K562 (cell line): ENCODE data around the gene TSC22D2. TPM values are rescaled to one million over a fixed set of nuclear protein-coding genes. Genes with fewer than 3 reads are reported as not detected.

Experiments used
- BDP1 ChIP-seq: IDR thresholded peaks from 3 replicates; pipeline ENCODE4 v1.6.1; 2011; ENCODE audit not compliant: insufficient read length, insufficient read depth
- GATAD2A ChIP-seq: fragments of 450-650 bp; IDR thresholded peaks from 2 replicates; pipeline ENCODE4 v1.6.1; 2017
- ID3 ChIP-seq, 2 experiments: fragments of 250-450 bp in 1 of 2; fragments of 450-650 bp in 1 of 2; sonication (Bioruptor Pico) in 1 of 2; IDR thresholded peaks; 2 replicates each; pipeline versions ENCODE4 v1.6.1 to v1.8.0; 2016 to 2021; ENCODE audit warnings: mild to moderate bottlenecking in 2 of 2, moderate library complexity in 2 of 2, missing compliant biosample characterization in 1 of 2, missing genetic modification characterization in 1 of 2
- KDM4B ChIP-seq, 2 experiments: fragments of 450-650 bp in 1 of 2; sonication (generic) in 1 of 2; IDR thresholded peaks; 2 replicates each; pipeline ENCODE4 v1.6.1; 2016 to 2017; ENCODE audit warnings: borderline replicate concordance in 2 of 2, antibody characterized with exemption in 1 of 2, low read depth in 1 of 2, mild to moderate bottlenecking in 1 of 2
- NFE2L1 ChIP-seq: fragments of 450-650 bp; IDR thresholded peaks from 2 replicates; pipeline ENCODE4 v1.6.1; 2016; ENCODE audit warnings: missing genetic modification characterization, low read depth, mild to moderate bottlenecking, missing compliant biosample characterization, moderate library complexity, borderline replicate concordance
- NKRF ChIP-seq: fragments of 450-650 bp; IDR thresholded peaks from 2 replicates; pipeline ENCODE4 v1.6.1; 2016; ENCODE audit warnings: borderline replicate concordance
- PCBP2 ChIP-seq: fragments of 200-400 bp; formaldehyde crosslinking; IDR thresholded peaks from 2 replicates; pipeline ENCODE4 v1.6.1; 2018; ENCODE audit warnings: low read length, low read depth, mild to moderate bottlenecking, moderate library complexity; ENCODE audit not compliant: poor library complexity, severe bottlenecking
- PML ChIP-seq: IDR thresholded peaks from 2 replicates; pipeline ENCODE4 v1.6.1; 2012; ENCODE audit warnings: low read length, inconsistent platforms
- PYGO2 ChIP-seq: fragments of 450-650 bp; IDR thresholded peaks from 2 replicates; pipeline ENCODE4 v1.6.1; 2016; ENCODE audit warnings: mild to moderate bottlenecking, missing genetic modification characterization, moderate library complexity, missing compliant biosample characterization
- RAD51 ChIP-seq: fragments of 450-650 bp; IDR thresholded peaks from 2 replicates; pipeline ENCODE4 v1.7.1; 2016; ENCODE audit warnings: low read depth, mild to moderate bottlenecking, borderline replicate concordance
- SAFB2 ChIP-seq: fragments of 200-400 bp; formaldehyde crosslinking; IDR thresholded peaks from 2 replicates; pipeline ENCODE4 v1.6.1; 2018; ENCODE audit warnings: borderline replicate concordance, low read length, low read depth, moderate library complexity; ENCODE audit not compliant: severe bottlenecking
- SOX6 ChIP-seq: fragments of 450-650 bp; IDR thresholded peaks from 2 replicates; pipeline ENCODE4 v1.6.1; 2014; ENCODE audit warnings: mild to moderate bottlenecking
- TCF7 ChIP-seq: sonication (generic); IDR thresholded peaks from 2 replicates; pipeline ENCODE4 v1.6.1; 2016; ENCODE audit warnings: antibody characterized with exemption, borderline replicate concordance
- WHSC1 ChIP-seq: IDR thresholded peaks from one replicate; pipeline ENCODE4 v1.6.1; 2012; ENCODE audit warnings: low read length, control low read depth, inconsistent platforms
- ZBTB7A ChIP-seq: IDR thresholded peaks from 2 replicates; pipeline ENCODE4 v1.6.1; 2011; ENCODE audit warnings: low read depth, mild to moderate bottlenecking, low read length, moderate library complexity, borderline replicate concordance; ENCODE audit not compliant: control insufficient read depth
- ZBTB9 ChIP-seq: fragments of 450-650 bp; formaldehyde crosslinking; IDR thresholded peaks from 2 replicates; pipeline ENCODE4 v1.4.0; 2020; ENCODE audit warnings: mild to moderate bottlenecking, moderate library complexity
- ZNF561 ChIP-seq: fragments of 450-650 bp; formaldehyde crosslinking; conservative IDR thresholded peaks from 2 replicates; pipeline ENCODE4 v1.4.0; 2020; ENCODE audit warnings: mild to moderate bottlenecking, moderate library complexity
- polyA plus RNA-seq, 8 experiments: library from polyadenylated mRNA; depleted of rRNA in 4 of 8; stranded (reverse) in 5 of 8; unstranded in 3 of 8; fragments of >200 nt; fragmentation: Nextera tagmentation in 2 of 8; fragmentation: Illumina TruSeq in 1 of 8; extraction: Ambion mirVana in 2 of 8; extraction: Trizol in 1 of 8; gene quantifications; 2 replicates each; pipeline versions ENCODE4 v1.2.1 to v1.2.3, GENCODE V29; 2011 to 2014; ENCODE audit warnings: inconsistent platforms in 1 of 8, missing spikeins in 1 of 8
- total RNA-seq, 7 experiments: library from RNA; depleted of rRNA in 6 of 7; stranded (reverse); fragments of >200 nt in 6 of 7; fragmentation: Illumina TruSeq in 2 of 7; extraction: Trizol in 2 of 7; gene quantifications; 2 replicates each; pipeline versions ENCODE4 v1.2.1 to v1.2.3, GENCODE V29; 2011 to 2021; ENCODE audit warnings: low replicate concordance in 1 of 7
- TF ChIP-seq, protein P1 (sequence below): sonication (generic); formaldehyde crosslinking; IDR thresholded peaks from 2 replicates; pipeline ENCODE4 v1.8.0; 2023; ENCODE audit warnings: mild to moderate bottlenecking, missing genetic modification reagents
- TF ChIP-seq, protein P2 (sequence below): conservative IDR thresholded peaks from 2 replicates; pipeline ENCODE4 v1.6.1; 2011; ENCODE audit warnings: low read depth, mild to moderate bottlenecking, low read length; ENCODE audit not compliant: control insufficient read depth

Gene TSC22D2
- total and polyA plus RNA-seq, 9 of the 15 experiments (the other 6 are each of a cell fraction or from before 2014, with no cell fraction given): 5.5 to 44.0 (median 19.3) TPM

DNA sequence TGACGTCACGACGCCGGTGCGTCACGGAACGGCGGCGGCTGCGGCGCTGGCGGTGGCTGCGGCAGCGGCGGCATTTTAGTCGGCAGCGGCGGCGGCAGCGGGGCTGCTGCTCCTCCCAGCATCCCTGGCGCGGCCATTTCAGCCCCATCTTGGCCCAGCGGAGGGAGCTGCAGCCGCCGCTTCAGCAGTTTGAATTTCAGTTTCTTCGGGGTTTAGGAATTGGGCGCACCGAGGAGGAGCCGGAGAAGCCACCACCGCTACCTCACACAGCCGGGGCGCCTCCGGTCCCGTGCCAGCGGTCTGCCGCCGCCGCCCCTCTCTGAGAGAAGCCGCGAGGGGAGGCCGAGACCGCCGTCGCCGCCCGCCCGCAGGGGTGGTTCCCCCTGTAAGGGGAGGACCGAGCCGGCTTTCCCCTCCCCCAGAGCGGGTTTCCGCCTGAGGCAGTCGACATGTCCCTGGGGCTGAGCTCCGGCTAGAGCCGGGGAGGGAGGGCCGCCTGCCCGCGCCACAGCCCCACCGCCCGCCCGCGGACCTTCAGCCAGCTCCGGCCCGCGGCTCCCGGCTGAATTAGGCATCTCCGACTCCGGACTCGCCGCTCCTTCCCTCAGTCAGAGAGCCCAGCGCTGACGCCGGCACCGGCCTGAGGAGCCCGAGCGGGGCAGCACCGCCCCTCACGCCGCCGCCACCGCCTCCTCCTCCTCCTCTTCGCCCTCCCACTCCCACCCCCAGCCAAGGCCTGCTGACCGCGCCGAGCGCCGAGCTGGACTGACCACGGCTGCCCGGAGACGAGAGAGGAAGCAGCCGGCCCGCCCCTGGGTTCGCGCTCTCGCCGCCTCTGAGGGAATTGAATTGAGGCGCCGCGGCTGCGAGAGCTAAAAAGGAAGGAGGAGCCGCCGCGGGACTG is at the start of gene TSC22D2 (continued):
- TF ChIP-seq NKRF: peak; percentile 17; the same call in 1 of the 2 replicates
- TF ChIP-seq, protein P1, sequence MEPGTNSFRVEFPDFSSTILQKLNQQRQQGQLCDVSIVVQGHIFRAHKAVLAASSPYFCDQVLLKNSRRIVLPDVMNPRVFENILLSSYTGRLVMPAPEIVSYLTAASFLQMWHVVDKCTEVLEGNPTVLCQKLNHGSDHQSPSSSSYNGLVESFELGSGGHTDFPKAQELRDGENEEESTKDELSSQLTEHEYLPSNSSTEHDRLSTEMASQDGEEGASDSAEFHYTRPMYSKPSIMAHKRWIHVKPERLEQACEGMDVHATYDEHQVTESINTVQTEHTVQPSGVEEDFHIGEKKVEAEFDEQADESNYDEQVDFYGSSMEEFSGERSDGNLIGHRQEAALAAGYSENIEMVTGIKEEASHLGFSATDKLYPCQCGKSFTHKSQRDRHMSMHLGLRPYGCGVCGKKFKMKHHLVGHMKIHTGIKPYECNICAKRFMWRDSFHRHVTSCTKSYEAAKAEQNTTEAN (CRISPR knock-in tag): no peak
- 0 out of 2 replicates have a peak, but pooled peaks have one; percentile 71 for TF ChIP-seq GATAD2A
- TF ChIP-seq ID3 (CRISPR knock-in tag; IDR thresholded peaks at IDR 0.05): no peak
- peak; percentile 86 for TF ChIP-seq ID3 (tag; IDR thresholded peaks at IDR 0.05)
- TF ChIP-seq NFE2L1: no peak
- no peak for TF ChIP-seq PCBP2
- TF ChIP-seq PML: peak; percentile 52; the same call in 1 of the 2 replicates
- no peak for TF ChIP-seq ZNF561 (CRISPR knock-in tag)
- TF ChIP-seq RAD51: no peak
- TF ChIP-seq BDP1: no peak
- TF ChIP-seq ZBTB9 (CRISPR knock-in tag): no peak; the same call in 1 of the 2 replicates
- TF ChIP-seq SOX6: peak; percentile 31; the same call in 1 of the 2 replicates
- TF ChIP-seq SAFB2: no peak
- TF ChIP-seq, protein P2, sequence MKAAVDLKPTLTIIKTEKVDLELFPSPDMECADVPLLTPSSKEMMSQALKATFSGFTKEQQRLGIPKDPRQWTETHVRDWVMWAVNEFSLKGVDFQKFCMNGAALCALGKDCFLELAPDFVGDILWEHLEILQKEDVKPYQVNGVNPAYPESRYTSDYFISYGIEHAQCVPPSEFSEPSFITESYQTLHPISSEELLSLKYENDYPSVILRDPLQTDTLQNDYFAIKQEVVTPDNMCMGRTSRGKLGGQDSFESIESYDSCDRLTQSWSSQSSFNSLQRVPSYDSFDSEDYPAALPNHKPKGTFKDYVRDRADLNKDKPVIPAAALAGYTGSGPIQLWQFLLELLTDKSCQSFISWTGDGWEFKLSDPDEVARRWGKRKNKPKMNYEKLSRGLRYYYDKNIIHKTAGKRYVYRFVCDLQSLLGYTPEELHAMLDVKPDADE: peak; percentile 6
- peak; percentile 44; the same call in 1 of the 2 replicates for TF ChIP-seq ZBTB7A
- no peak for TF ChIP-seq WHSC1
- no peak for TF ChIP-seq KDM4B (IDR thresholded peaks at IDR 0.05; ENCODE audit: borderline replicate concordance in 2 of 2, low read depth in 1 of 2)
- TF ChIP-seq TCF7: no peak
- TF ChIP-seq PYGO2: no peak
